Neural cell (in vitro differentiated cells): ENCODE data around the gene PACS1.

ENCODE experiments used
- EP300 ChIP-seq: fragments of 450-650 bp; conservative IDR thresholded peaks from 2 replicates; pipeline ENCODE4 v1.6.1; 2014; ENCODE audit warnings: antibody characterized with exemption, mild to moderate bottlenecking, moderate library complexity; ENCODE audit not compliant: poor library complexity, severe bottlenecking
- EZH2 ChIP-seq: fragments of 200-600, 300-800 bp; shearing (Covaris generic), sonication (generic); IDR thresholded peaks from 2 replicates; pipeline ENCODE4 v1.6.1; 2014; ENCODE audit warnings: antibody characterized with exemption, low read length, borderline replicate concordance, mild to moderate bottlenecking; ENCODE audit not compliant: insufficient read depth, poor library complexity, severe bottlenecking
- MXI1 ChIP-seq: fragments of 450-650 bp; conservative IDR thresholded peaks from 2 replicates; pipeline ENCODE4 v1.6.1; 2014; ENCODE audit warnings: antibody characterized with exemption, mild to moderate bottlenecking; ENCODE audit not compliant: poor library complexity, severe bottlenecking
- POLR2AphosphoS5 ChIP-seq: IDR thresholded peaks from 2 replicates; pipeline ENCODE4 v1.6.1; 2012
- RAD21 ChIP-seq: fragments of 450-650 bp; conservative IDR thresholded peaks from 2 replicates; pipeline ENCODE4 v1.6.1; 2014; ENCODE audit warnings: antibody characterized with exemption, mild to moderate bottlenecking, moderate library complexity
- SMC3 ChIP-seq: fragments of 450-650 bp; conservative IDR thresholded peaks from 2 replicates; pipeline ENCODE4 v1.6.1; 2014; ENCODE audit warnings: antibody characterized with exemption, mild to moderate bottlenecking, moderate library complexity; ENCODE audit not compliant: poor library complexity
- TAF1 ChIP-seq: IDR thresholded peaks from 2 replicates; pipeline ENCODE4 v1.6.1; 2012; ENCODE audit warnings: low read depth
- TF ChIP-seq, protein P1 (sequence below): fragments of 450-650 bp; IDR thresholded peaks from 2 replicates; pipeline ENCODE4 v1.5.1; 2014; ENCODE audit warnings: antibody characterized with exemption, mild to moderate bottlenecking, moderate library complexity; ENCODE audit not compliant: poor library complexity, severe bottlenecking
- TF ChIP-seq, protein P2 (sequence below): IDR thresholded peaks from 2 replicates; pipeline ENCODE4 v1.6.1; 2012; ENCODE audit warnings: borderline replicate concordance

DNA sequence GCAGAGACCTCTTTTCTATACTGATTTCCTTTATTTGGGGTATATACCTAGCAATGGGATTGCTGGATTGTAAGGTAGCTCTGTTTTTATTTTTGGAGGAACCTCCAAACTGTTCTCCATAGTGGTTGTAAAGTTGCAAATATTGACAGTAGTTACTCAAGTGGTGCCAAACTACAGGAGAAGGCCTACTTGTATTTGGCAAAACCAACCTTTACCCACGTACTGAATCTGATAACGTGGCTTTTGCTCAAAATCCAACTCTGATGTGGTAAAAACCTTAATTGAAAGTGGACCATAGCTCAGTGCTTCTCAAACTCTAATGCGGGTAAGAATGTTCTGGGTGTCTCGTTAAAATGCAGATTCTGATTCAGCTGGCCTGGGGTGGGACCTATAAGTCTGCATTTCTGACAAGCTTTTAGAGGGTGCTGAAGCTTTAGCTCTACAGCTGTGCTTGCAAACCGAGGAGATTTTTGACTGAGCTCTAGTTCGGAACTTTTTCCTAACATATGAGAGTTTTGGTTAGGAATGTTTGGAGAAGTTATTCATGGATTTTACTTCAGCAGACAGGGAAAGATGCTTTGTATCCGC, 69.8 kb downstream of the PACS1 start:
- TF ChIP-seq, protein P1, sequence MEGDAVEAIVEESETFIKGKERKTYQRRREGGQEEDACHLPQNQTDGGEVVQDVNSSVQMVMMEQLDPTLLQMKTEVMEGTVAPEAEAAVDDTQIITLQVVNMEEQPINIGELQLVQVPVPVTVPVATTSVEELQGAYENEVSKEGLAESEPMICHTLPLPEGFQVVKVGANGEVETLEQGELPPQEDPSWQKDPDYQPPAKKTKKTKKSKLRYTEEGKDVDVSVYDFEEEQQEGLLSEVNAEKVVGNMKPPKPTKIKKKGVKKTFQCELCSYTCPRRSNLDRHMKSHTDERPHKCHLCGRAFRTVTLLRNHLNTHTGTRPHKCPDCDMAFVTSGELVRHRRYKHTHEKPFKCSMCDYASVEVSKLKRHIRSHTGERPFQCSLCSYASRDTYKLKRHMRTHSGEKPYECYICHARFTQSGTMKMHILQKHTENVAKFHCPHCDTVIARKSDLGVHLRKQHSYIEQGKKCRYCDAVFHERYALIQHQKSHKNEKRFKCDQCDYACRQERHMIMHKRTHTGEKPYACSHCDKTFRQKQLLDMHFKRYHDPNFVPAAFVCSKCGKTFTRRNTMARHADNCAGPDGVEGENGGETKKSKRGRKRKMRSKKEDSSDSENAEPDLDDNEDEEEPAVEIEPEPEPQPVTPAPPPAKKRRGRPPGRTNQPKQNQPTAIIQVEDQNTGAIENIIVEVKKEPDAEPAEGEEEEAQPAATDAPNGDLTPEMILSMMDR: no peak
- TF ChIP-seq, protein P2, sequence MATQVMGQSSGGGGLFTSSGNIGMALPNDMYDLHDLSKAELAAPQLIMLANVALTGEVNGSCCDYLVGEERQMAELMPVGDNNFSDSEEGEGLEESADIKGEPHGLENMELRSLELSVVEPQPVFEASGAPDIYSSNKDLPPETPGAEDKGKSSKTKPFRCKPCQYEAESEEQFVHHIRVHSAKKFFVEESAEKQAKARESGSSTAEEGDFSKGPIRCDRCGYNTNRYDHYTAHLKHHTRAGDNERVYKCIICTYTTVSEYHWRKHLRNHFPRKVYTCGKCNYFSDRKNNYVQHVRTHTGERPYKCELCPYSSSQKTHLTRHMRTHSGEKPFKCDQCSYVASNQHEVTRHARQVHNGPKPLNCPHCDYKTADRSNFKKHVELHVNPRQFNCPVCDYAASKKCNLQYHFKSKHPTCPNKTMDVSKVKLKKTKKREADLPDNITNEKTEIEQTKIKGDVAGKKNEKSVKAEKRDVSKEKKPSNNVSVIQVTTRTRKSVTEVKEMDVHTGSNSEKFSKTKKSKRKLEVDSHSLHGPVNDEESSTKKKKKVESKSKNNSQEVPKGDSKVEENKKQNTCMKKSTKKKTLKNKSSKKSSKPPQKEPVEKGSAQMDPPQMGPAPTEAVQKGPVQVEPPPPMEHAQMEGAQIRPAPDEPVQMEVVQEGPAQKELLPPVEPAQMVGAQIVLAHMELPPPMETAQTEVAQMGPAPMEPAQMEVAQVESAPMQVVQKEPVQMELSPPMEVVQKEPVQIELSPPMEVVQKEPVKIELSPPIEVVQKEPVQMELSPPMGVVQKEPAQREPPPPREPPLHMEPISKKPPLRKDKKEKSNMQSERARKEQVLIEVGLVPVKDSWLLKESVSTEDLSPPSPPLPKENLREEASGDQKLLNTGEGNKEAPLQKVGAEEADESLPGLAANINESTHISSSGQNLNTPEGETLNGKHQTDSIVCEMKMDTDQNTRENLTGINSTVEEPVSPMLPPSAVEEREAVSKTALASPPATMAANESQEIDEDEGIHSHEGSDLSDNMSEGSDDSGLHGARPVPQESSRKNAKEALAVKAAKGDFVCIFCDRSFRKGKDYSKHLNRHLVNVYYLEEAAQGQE: no peak
- TF ChIP-seq EP300 (no peak), POLR2AphosphoS5 (no peak), EZH2 (no peak), SMC3 (no peak), RAD21 (no peak), TAF1 (no peak), MXI1 (no peak)
